PC-3 (cell line): ENCODE results near the gene CHURC1. TPM values are rescaled to one million over a fixed set of nuclear protein-coding genes. Genes with fewer than 3 reads are reported as not detected.

Experiments used
- ATAC-seq: fragments of 200-7000 bp; cut with Tn5 transposase; 2 replicates; pipeline ENCODE4 v1.9.1; 2020; ENCODE audit warnings: mild to moderate bottlenecking, moderate library complexity
- BruUV-seq: library from RNA; stranded (reverse); fragments of 400-500 nt; replicated peaks from 2 replicates; lab custom pipeline; 2021; lab: Mats Ljungman, UMichigan
- CTCF ChIA-PET: fragments of 300-600 bp; sonication (Branson Sonifier 250); formaldehyde crosslinking; loops from one replicate; lab custom pipeline; 2022; ENCODE audit warnings: antibody characterized with exemption; lab: Charles Lee
- POLR2A ChIA-PET: fragments of 300-600 bp; sonication (Branson Sonifier 250); formaldehyde crosslinking; loops from one replicate; lab custom pipeline; 2022; ENCODE audit warnings: antibody characterized with exemption; ENCODE audit not compliant: unreplicated experiment; lab: Charles Lee
- DNase-seq: peaks from one replicate; pipeline ENCODE4 v3.0.0-alpha.2; 2015
- H2AFZ ChIP-seq: fragments of 300-600 bp; sonication (generic); 2 replicates; pipeline ENCODE4 v1.6.0; 2016; ENCODE audit warnings: antibody characterized with exemption, low read length
- H3F3A ChIP-seq: fragments of 300-600 bp; sonication (generic); one replicate; pipeline ENCODE4 v1.6.0; 2017; ENCODE audit warnings: antibody characterized with exemption, low read length, control low read depth, mild to moderate bottlenecking; ENCODE audit not compliant: unreplicated experiment
- H3K27ac ChIP-seq: fragments of 300-600 bp; sonication (generic); 2 replicates; pipeline ENCODE4 v1.5.1; 2016; ENCODE audit warnings: mild to moderate bottlenecking, low read length
- H3K27me3 ChIP-seq: fragments of 300-600 bp; sonication (generic); 2 replicates; pipeline ENCODE4 v1.6.1; 2016; ENCODE audit warnings: low read length, mixed read lengths
- H3K36me3 ChIP-seq: fragments of 300-600 bp; sonication (generic); 2 replicates; pipeline ENCODE4 v1.6.1; 2016; ENCODE audit warnings: low read depth, mixed run types, low read length, mixed read lengths
- H3K4me1 ChIP-seq: fragments of 300-600 bp; sonication (generic); 2 replicates; pipeline ENCODE4 v1.5.1; 2016; ENCODE audit warnings: low read length; ENCODE audit not compliant: insufficient read depth
- H3K4me2 ChIP-seq: fragments of 300-600 bp; sonication (generic); 2 replicates; pipeline ENCODE4 v1.6.0; 2016; ENCODE audit warnings: low read length
- H3K4me3 ChIP-seq: fragments of 300-600 bp; sonication (generic); 2 replicates; pipeline ENCODE4 v1.5.1; 2016; ENCODE audit warnings: mild to moderate bottlenecking, low read length, mixed read lengths
- H3K79me2 ChIP-seq: fragments of 300-600 bp; sonication (generic); 2 replicates; pipeline ENCODE4 v1.6.1; 2017; ENCODE audit warnings: low read length, mixed read lengths
- H3K9ac ChIP-seq: fragments of 300-600 bp; sonication (generic); 2 replicates; pipeline ENCODE4 v1.6.0; 2016; ENCODE audit warnings: mild to moderate bottlenecking, low read length
- H3K9me2 ChIP-seq: fragments of 300-600 bp; sonication (generic); replicated peaks from 2 replicates; pipeline ENCODE4 v1.6.1; 2016; ENCODE audit warnings: mixed run types, low read length, mixed read lengths
- H3K9me3 ChIP-seq: fragments of 300-600 bp; sonication (generic); 2 replicates; pipeline ENCODE4 v1.6.1; 2016; ENCODE audit warnings: low read length, mixed read lengths
- H4K20me1 ChIP-seq: fragments of 300-600 bp; sonication (generic); 2 replicates; pipeline ENCODE4 v1.6.1; 2016; ENCODE audit warnings: low read length, mixed read lengths
- CTCF ChIP-seq: fragments of 300-600 bp; sonication (generic); conservative IDR thresholded peaks from 2 replicates; pipeline ENCODE4 v1.5.1; 2017; ENCODE audit warnings: antibody characterized with exemption, low read depth, mild to moderate bottlenecking, low read length
- EZH2 ChIP-seq: fragments of 300-600 bp; sonication (generic); IDR thresholded peaks from one replicate; pipeline ENCODE4 v1.6.1; 2017; ENCODE audit warnings: antibody characterized with exemption, mild to moderate bottlenecking, low read length; ENCODE audit not compliant: unreplicated experiment
- EZH2phosphoT487 ChIP-seq: fragments of 300-600 bp; sonication (generic); IDR thresholded peaks from 2 replicates; pipeline ENCODE4 v1.6.1; 2018; ENCODE audit warnings: mild to moderate bottlenecking, antibody characterized with exemption, low read length, borderline replicate concordance
- intact Hi-C: fragments of 100-400 bp; cut with micrococcal nuclease; formaldehyde crosslinking; loops from 2 replicates; pipeline ENCODE4 v1.9.0; 2023
- total RNA-seq: library from RNA; depleted of rRNA; stranded (reverse); fragments of >200 nt; gene quantifications from 2 replicates; pipeline ENCODE4 v1.2.3, GENCODE V29; 2014

The CHURC1 gene
- total RNA-seq, 1 experiment from 2014 or later: 50.3 TPM

- ATAC-seq (no peak), DNase-seq (no peak)
- H3K27ac ChIP-seq: no peak overlapping the region
- H4K20me1 ChIP-seq: no peaks in the 10 kb centered on the region
- no peak overlapping the region for H3K4me3 ChIP-seq
- H3K79me2 ChIP-seq: no peaks in the 10 kb centered on the region
- no peak overlapping the region for H2AFZ ChIP-seq
- intact Hi-C loops: no loop called here
- TF ChIP-seq EZH2 (no peak), EZH2phosphoT487 (no peak), CTCF (no peak)
- H3K27me3 ChIP-seq: no peaks in the 10 kb centered on the region
- H3K9ac ChIP-seq: no peak overlapping the region
- H3K4me2 ChIP-seq: no peak overlapping the region
- H3K9me2 ChIP-seq: no peaks in the 10 kb centered on the region
- H3K36me3 ChIP-seq: no peaks in the 10 kb centered on the region
- ChIA-PET POLR2A (no interaction called here), CTCF (no interaction called here)
- H3K9me3 ChIP-seq: no peaks in the 10 kb centered on the region
- no TSS peak for BruUV-seq
- H3F3A ChIP-seq: no peaks in the 10 kb centered on the region
- H3K4me1 ChIP-seq: no peaks in the 10 kb centered on the region
Observed at GRCh38 chr14:64947710-64948611, 33.7 kb downstream of the CHURC1 start.

GRCh38 chr14:64948612-64949210 is 34.5 kb downstream of the CHURC1 start:
- Histone ChIP-seq H3K36me3 (no peaks in the 10 kb centered on the region), H3F3A (no peaks in the 10 kb centered on the region), H3K9me3 (no peaks in the 10 kb centered on the region), H3K9me2 (no peaks in the 10 kb centered on the region), H3K4me3 (no peak overlapping the region), H4K20me1 (no peaks in the 10 kb centered on the region), H3K27ac (no peak overlapping the region), H3K4me2 (no peak overlapping the region), H3K9ac (no peak overlapping the region), H2AFZ (no peak overlapping the region), H3K4me1 (no peaks in the 10 kb centered on the region), H3K79me2 (no peaks in the 10 kb centered on the region), H3K27me3 (no peaks in the 10 kb centered on the region)
- CTCF ChIA-PET: no interaction called here
- TF ChIP-seq EZH2phosphoT487: no peak
- TF ChIP-seq CTCF: no peak
- TF ChIP-seq EZH2: no peak
- intact Hi-C loops: no loop called here
- POLR2A ChIA-PET: no interaction called here
- no peak for DNase-seq
- no TSS peak for BruUV-seq
- ATAC-seq: no peak
